ENCODE measurements around the gene USP28. TPM values are rescaled to one million over a fixed set of nuclear protein-coding genes. Genes with fewer than 3 reads are reported as not detected.
A peak's percentile ranks its signal among the peaks of the same experiment; 100 is the strongest.

Gene USP28
- polyA plus RNA-seq, 6 donors from 2014 or later: 64.6 to 132 (median 109) TPM

DNA sequence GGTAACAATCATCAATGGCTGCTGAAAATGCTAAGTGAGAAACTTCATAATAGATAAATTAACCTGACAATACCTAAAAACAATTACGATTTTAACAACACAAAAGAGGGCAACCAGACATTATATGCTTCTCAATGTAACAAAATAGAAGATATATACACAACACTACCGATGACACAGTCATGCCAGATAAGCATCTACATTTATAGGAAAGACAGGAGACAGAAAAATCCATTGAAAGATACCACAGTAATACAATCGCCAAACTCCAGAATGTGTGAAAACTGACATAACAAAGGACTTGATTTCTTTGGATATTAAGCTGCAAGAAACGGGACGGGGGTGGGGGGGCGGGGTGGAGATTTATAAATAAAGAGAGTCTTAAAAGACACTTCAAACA, 28.3 kb downstream of the USP28 start:
- H3K27me3 Mint-ChIP-seq: no peaks in the 10 kb centered on the region
- H3K9me3 Mint-ChIP-seq: peaks cover 0 to 4% (median 0%) of the 10 kb centered on the region in 7 donors
- peaks cover 29 to 35% of the 10 kb centered on the region in 2 donors for H3K36me3 Mint-ChIP-seq

GRCh38 chr11:113841691-113842090, 33.7 kb downstream of the USP28 start:
- H3K4me1 Mint-ChIP-seq: peaks cover 31 to 45% (median 32%) of the 10 kb centered on the region in 3 donors
- no peaks in the 10 kb centered on the region for H3K27me3 Mint-ChIP-seq
- peak overlapping the region; percentile 42 to 84 (median 72) for H3K4me3 Mint-ChIP-seq
- H3K27ac Mint-ChIP-seq: peak overlapping the region in 3 of 6 donors; percentile 69 to 90 (median 79)
- H3K36me3 Mint-ChIP-seq: peaks cover 7 to 14% of the 10 kb centered on the region in 2 donors
- DNase-seq: no peak
- H3K9me3 Mint-ChIP-seq: no peaks in the 10 kb centered on the region
- ATAC-seq (ENCODE audit: low read depth in 2 of 2): no peak

More for the DNA sequence above, 28.3 kb downstream of the USP28 start:
- no peak for ATAC-seq (ENCODE audit: low read depth in 2 of 2)
- DNase-seq: no peak
- Mint-ChIP-seq H3K27ac (peak overlapping the region in 4 of 6 donors; percentile 4 to 93 (median 60)), H3K4me1 (peaks cover 30 to 36% (median 36%) of the 10 kb centered on the region in 3 donors), H3K4me3 (peak overlapping the region in 1 of 8 donors; percentile 2)

DNA sequence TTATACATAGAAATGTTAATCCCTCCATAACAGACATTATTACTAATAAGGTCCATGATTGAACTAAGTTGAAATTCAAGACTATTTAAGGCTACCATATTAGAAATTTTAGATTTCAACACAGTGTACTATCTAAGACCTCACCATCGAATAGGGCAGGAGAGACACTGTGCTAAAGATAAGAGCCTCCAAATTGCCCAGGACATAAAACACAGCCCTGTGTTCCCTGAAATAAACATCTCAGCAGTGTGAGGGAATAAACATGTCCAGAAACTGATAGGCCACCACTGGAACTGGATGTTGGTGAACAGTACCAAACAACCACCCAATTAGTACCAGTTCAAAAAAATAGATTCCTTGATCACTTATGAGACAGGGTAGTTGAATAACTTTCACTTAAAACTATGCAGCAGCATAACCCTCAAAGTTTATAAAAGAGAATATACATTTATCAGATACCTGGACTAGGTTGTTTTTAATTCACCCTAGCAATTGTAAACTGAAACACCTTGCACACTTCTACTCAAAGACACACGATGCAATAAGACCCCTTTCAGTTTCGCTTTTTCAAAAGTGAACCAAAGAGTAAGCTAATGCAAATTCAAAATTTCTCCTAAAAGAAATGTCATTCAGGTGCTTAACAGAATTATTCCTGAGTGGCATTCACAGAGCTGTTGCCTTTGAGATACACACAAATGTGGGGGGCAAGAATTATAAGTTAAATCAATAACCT, 34.3 kb downstream of the USP28 start:
- ATAC-seq (ENCODE audit: low read depth in 2 of 2) (peak; percentile 19 to 25), DNase-seq (peak; percentile 6)

GRCh38 chr11:113839842-113840241, 35.5 kb downstream of the USP28 start:
- H3K27ac Mint-ChIP-seq: peak overlapping the region in 3 of 6 donors; percentile 88 to 96 (median 95)
- H3K9me3 Mint-ChIP-seq: no peaks in the 10 kb centered on the region
- ATAC-seq (ENCODE audit: low read depth in 2 of 2): peak; percentile 97
- H3K4me3 Mint-ChIP-seq: peak overlapping the region; percentile 53 to 90 (median 80)
- peaks cover 22 to 42% (median 27%) of the 10 kb centered on the region in 3 donors for H3K4me1 Mint-ChIP-seq
- DNase-seq: peak; percentile 80
- no peaks in the 10 kb centered on the region for H3K27me3 Mint-ChIP-seq
- H3K36me3 Mint-ChIP-seq: peaks cover 7 to 14% of the 10 kb centered on the region in 2 donors

More for the DNA sequence above, 34.3 kb downstream of the USP28 start:
- peaks cover 27 to 45% (median 27%) of the 10 kb centered on the region in 3 donors for H3K4me1 Mint-ChIP-seq
- peak overlapping the region; percentile 42 to 84 (median 74) for H3K4me3 Mint-ChIP-seq
- H3K36me3 Mint-ChIP-seq: peaks cover 7 to 14% of the 10 kb centered on the region in 2 donors
- no peaks in the 10 kb centered on the region for H3K27me3 Mint-ChIP-seq
- no peaks in the 10 kb centered on the region for H3K9me3 Mint-ChIP-seq
- H3K27ac Mint-ChIP-seq: peak overlapping the region in 3 of 6 donors; percentile 79 to 90 (median 88)

DNA sequence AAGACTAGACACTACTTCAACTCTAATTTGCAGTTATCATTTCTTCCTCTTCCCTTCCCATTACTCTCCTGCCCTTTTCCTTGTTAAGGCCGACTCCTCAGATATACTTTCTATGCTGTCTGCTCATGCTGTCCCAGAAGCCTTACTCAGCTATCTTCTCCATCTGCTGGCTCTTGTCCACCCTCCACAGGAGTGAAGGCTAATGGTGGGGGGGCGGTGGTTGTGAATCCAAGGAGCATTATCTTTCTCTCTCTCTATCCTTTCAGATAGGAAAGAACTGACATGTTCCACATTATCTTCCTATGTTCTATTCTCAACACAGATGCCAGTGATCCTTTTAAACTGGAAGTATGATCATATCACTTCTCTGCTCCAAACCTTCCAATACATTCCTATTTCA, 37.4 kb downstream of the USP28 start:
- Mint-ChIP-seq H3K36me3 (peaks cover 15 to 17% of the 10 kb centered on the region in 2 donors), H3K9me3 (no peaks in the 10 kb centered on the region), H3K27ac (no peak overlapping the region), H3K4me1 (peaks cover 26 to 38% (median 29%) of the 10 kb centered on the region in 3 donors), H3K27me3 (no peaks in the 10 kb centered on the region), H3K4me3 (no peak overlapping the region)
- DNase-seq (no peak), ATAC-seq (ENCODE audit: low read depth in 2 of 2) (no peak)

- no peak for ATAC-seq (ENCODE audit: low read depth in 2 of 2)
- H3K27me3 Mint-ChIP-seq: no peaks in the 10 kb centered on the region
- H3K27ac Mint-ChIP-seq: peak overlapping the region in 1 of 6 donors; percentile 90
- peaks cover 30 to 36% (median 33%) of the 10 kb centered on the region in 3 donors for H3K4me1 Mint-ChIP-seq
- H3K4me3 Mint-ChIP-seq: no peak overlapping the region
- H3K36me3 Mint-ChIP-seq: peaks cover 10 to 11% of the 10 kb centered on the region in 2 donors
- no peak for DNase-seq
- H3K9me3 Mint-ChIP-seq: no peaks in the 10 kb centered on the region
Measured at GRCh38 chr11:113835306-113835705, 40.1 kb downstream of the USP28 start.

DNA sequence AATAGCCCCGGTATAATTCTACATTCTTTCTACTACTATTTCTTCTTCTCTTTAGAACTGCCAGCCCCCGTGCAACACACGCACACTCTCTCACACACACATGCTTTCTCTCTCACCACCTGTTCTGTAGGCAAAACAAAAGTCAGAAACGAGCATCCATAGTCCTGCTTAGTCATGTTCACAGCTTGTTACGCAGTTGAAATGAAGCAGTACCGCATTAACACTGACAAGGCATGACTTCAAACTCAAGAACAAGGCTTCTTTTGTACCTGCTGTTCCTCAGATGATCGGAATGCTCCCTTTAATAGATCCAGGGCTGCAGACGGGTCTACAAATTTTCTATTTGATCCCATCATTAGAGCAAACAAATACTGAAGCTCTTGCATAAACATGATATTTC, 42.2 kb downstream of the USP28 start:
- H3K4me3 Mint-ChIP-seq: no peak overlapping the region
- H3K9me3 Mint-ChIP-seq: no peaks in the 10 kb centered on the region
- no peak for ATAC-seq (ENCODE audit: low read depth in 2 of 2)
- H3K27me3 Mint-ChIP-seq: no peaks in the 10 kb centered on the region
- H3K36me3 Mint-ChIP-seq: peaks cover 15 to 21% of the 10 kb centered on the region in 2 donors
- DNase-seq: no peak
- peaks cover 28 to 30% (median 29%) of the 10 kb centered on the region in 3 donors for H3K4me1 Mint-ChIP-seq
- peak overlapping the region in 3 of 6 donors; percentile 23 to 84 (median 62) for H3K27ac Mint-ChIP-seq

GRCh38 chr11:113831314-113831713, 44.1 kb downstream of the USP28 start:
- DNase-seq: peak; percentile 24
- Mint-ChIP-seq H3K27me3 (no peaks in the 10 kb centered on the region), H3K4me1 (peaks cover 28 to 30% (median 29%) of the 10 kb centered on the region in 3 donors), H3K27ac (peak overlapping the region; percentile 90 to 97 (median 93)), H3K36me3 (peaks cover 15 to 21% of the 10 kb centered on the region in 2 donors), H3K9me3 (no peaks in the 10 kb centered on the region), H3K4me3 (peak overlapping the region; percentile 18 to 79 (median 71))
- peak; percentile 97 to 98 for ATAC-seq (ENCODE audit: low read depth in 2 of 2)

- peak overlapping the region in 1 of 8 donors; percentile 29 for H3K4me3 Mint-ChIP-seq
- H3K36me3 Mint-ChIP-seq: peaks cover 24 to 28% of the 10 kb centered on the region in 2 donors
- H3K9me3 Mint-ChIP-seq: no peaks in the 10 kb centered on the region
- H3K27me3 Mint-ChIP-seq: no peaks in the 10 kb centered on the region
- H3K4me1 Mint-ChIP-seq: peaks cover 24 to 30% (median 25%) of the 10 kb centered on the region in 3 donors
- peak overlapping the region in 2 of 6 donors; percentile 33 to 58 for H3K27ac Mint-ChIP-seq
- no peak for ATAC-seq (ENCODE audit: low read depth in 2 of 2)
- no peak for DNase-seq
Measured at GRCh38 chr11:113829751-113830150, 45.6 kb downstream of the USP28 start.

DNA sequence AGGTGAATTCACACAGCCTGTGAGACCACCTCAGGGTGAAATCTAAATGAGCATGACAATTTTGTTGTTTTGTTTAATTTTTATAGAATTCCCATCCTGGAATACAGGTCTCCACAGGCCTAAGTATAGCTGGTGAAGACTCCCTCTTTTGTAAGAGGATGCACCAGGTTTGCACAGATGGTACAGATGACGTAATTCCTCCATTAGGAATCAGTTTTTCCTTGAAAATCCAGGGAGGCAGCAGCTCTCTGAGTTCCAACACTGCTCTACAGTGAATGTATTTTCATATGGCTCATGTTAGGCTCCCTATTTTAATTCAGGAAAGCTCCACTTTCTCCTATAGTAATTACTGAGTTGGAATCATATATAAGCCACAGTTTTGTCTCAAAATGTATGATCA, 47.2 kb downstream of the USP28 start:
- peaks cover 20 to 28% (median 25%) of the 10 kb centered on the region in 3 donors for H3K4me1 Mint-ChIP-seq
- H3K27me3 Mint-ChIP-seq: no peaks in the 10 kb centered on the region
- H3K9me3 Mint-ChIP-seq: no peaks in the 10 kb centered on the region
- H3K36me3 Mint-ChIP-seq: peaks cover 23 to 27% of the 10 kb centered on the region in 2 donors
- no peak overlapping the region for H3K27ac Mint-ChIP-seq
- no peak overlapping the region for H3K4me3 Mint-ChIP-seq
- no peak for DNase-seq
- no peak for ATAC-seq (ENCODE audit: low read depth in 2 of 2)

DNA sequence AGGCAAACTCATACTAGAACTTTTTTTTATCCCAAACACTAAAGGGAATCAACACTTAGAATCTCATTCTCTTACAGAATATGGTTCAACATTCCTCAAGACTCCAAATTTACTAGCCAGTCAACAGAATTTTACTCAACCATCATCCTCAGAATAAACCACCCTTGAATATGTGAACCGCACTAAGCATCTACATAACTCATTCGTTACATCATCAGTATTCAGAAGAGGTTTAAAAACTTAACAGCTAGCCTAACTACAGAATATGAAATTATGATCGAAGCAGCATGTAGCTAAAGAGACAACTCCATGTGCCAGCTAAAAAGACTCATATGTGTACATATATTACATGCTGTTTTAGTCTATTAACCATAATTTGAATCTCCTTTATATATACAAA, 47.9 kb downstream of the USP28 start:
- DNase-seq (no peak), ATAC-seq (ENCODE audit: low read depth in 2 of 2) (no peak)
- peaks cover 17 to 20% (median 18%) of the 10 kb centered on the region in 3 donors for H3K4me1 Mint-ChIP-seq
- H3K27me3 Mint-ChIP-seq: no peaks in the 10 kb centered on the region
- H3K36me3 Mint-ChIP-seq: peaks cover 18 to 28% of the 10 kb centered on the region in 2 donors
- H3K27ac Mint-ChIP-seq: peak overlapping the region in 2 of 6 donors; percentile 39 to 54
- H3K4me3 Mint-ChIP-seq: no peak overlapping the region
- H3K9me3 Mint-ChIP-seq: no peaks in the 10 kb centered on the region

DNA sequence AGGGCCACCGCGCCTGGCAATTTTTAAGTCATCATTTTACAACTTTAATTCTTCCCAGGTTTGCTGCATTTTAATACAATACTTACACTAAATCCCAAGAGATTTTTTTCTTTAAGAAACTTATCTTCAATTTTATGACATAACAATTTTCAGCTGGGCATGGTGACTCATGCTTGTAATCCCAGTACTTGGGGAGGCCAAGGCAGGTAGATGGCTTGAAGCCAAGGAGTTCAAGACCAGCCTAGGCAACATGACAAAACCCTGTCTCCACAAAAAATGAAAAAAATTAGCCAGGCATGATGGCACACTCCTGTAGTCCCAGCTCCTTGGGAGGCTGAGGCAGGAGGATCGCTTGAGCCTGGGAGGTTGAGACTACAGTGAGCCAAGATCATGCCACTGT, 56.9 kb downstream of the USP28 start:
- ATAC-seq (ENCODE audit: low read depth in 2 of 2): no peak
- Mint-ChIP-seq H3K27ac (peak overlapping the region in 1 of 6 donors; percentile 89), H3K4me1 (no peaks in the 10 kb centered on the region)

GRCh38 chr11:113817626-113818025, 57.7 kb downstream of the USP28 start:
- Mint-ChIP-seq H3K36me3 (peaks cover 28 to 29% of the 10 kb centered on the region in 2 donors), H3K4me3 (no peak overlapping the region), H3K9me3 (peaks cover 0 to 2% (median 0%) of the 10 kb centered on the region in 7 donors), H3K4me1 (peaks cover 0 to 5% (median 0%) of the 10 kb centered on the region in 3 donors), H3K27ac (peak overlapping the region in 1 of 6 donors; percentile 47), H3K27me3 (no peaks in the 10 kb centered on the region)
- DNase-seq (no peak), ATAC-seq (ENCODE audit: low read depth in 2 of 2) (no peak)

More for the DNA sequence above, 56.9 kb downstream of the USP28 start:
- Mint-ChIP-seq H3K4me3 (no peak overlapping the region), H3K27me3 (no peaks in the 10 kb centered on the region), H3K36me3 (peaks cover 28 to 34% of the 10 kb centered on the region in 2 donors), H3K9me3 (peaks cover 0 to 2% (median 0%) of the 10 kb centered on the region in 7 donors)
- DNase-seq: no peak
